GM19324 (cell line): ENCODE data around the gene PRR19.
A peak's percentile ranks its signal among the peaks of the same experiment; 100 is the strongest.
"Not testable (repeated sequence)": the region's sequence is repeated elsewhere in the genome, so short reads cannot be mapped to it uniquely, and the experiment has no call there.

Source experiments
- ATAC-seq: cut with Tn5 transposase; IDR thresholded peaks from one replicate; pipeline ENCODE4 v1.9.1; 2021; ENCODE audit warnings: mild to moderate bottlenecking, moderate library complexity; ENCODE audit not compliant: unreplicated experiment, low FRiP score

Gene PRR19, protein sequence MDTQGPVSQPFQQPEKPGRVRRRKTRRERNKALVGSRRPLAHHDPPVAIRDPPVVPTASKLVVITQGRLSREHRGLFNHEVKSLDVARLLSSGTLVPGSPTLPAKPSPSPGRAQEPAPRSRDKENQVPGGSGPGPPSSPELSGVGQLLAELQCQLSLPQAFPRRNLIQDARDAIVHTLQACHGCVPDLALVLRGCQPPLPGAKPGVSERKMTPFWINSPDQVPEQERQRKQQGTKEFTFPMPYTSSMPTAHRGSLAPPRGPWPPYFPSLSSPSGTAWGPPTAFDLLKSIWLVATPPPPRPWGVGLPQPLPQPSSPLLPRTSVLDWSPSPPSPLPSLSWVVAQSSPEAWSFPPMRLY

DNA sequence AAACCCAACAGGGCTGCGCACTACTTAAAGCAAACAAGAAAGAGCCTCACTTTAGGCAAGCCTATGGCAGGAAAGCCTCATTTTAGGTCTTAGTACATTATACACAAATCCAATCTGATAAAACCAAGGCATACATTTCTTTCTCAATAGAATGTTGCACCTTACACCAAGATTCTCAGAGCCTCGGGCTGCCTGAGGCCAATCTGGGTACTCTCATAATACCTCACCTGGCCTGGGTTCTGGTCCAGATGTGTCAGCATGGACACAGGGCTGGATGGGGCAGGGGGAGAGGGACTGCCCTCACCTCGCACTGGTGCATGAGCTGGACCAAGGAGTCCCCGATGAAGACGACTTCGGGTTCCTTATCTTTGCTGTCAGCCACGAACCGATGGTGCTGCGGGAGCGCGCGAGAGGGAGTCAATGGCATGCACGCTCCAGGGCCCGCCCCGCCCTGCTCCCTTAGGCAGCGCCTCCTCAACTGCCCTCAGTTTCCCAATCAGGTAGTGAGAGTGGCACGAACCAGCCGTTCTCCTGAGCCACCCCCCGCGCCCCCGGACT is at the start of gene PRR19:
Gene PRR19 (plus strand): TSS at position 487 of the 558 bp plus-strand sequence. CDS start 7,453 bp downstream, outside the sequence.
- no peak for ATAC-seq

DNA sequence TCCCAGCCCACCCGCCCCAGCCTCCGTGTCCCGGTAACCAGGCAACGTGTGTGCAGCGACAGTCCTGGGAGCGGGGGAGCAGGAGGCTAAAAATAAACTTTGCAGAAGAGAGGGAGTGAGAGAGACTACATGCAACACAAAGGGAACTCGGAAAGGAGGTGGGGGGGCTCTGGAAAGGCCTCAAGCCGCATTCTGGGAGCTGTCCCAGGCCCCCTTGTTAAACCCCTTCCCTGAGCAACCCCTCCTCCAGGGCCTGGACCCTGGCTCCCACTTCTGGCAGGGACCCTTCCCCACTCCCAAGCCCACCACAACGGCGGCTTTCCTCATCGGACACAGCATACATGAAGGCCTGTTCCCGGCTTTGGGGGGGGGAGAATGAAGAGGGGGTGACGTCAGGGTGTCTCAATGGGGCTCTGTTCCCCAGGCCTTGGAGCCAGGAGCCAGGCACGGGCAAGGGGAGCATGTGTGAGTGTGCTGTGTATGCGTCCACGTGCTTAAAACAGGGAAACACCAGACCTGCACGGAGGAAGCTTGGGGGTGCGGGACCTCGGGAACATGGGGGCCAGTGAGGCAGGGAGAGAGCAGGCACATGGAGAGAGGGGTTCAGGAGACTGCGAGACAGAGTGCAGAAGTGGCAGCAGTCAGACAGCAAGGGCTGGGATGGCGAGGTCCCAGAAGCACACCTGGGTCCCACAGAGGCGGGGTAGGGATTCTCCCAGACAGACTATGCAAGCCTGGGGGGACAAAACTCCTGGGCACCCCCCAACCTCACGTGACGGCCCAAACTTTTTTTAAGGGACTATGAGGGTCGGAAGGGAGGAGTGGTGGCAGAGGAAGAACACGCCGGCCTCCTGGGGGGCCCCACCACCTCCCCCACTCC is 49.3 kb upstream of the PRR19 start:
- ATAC-seq, result no peak

DNA sequence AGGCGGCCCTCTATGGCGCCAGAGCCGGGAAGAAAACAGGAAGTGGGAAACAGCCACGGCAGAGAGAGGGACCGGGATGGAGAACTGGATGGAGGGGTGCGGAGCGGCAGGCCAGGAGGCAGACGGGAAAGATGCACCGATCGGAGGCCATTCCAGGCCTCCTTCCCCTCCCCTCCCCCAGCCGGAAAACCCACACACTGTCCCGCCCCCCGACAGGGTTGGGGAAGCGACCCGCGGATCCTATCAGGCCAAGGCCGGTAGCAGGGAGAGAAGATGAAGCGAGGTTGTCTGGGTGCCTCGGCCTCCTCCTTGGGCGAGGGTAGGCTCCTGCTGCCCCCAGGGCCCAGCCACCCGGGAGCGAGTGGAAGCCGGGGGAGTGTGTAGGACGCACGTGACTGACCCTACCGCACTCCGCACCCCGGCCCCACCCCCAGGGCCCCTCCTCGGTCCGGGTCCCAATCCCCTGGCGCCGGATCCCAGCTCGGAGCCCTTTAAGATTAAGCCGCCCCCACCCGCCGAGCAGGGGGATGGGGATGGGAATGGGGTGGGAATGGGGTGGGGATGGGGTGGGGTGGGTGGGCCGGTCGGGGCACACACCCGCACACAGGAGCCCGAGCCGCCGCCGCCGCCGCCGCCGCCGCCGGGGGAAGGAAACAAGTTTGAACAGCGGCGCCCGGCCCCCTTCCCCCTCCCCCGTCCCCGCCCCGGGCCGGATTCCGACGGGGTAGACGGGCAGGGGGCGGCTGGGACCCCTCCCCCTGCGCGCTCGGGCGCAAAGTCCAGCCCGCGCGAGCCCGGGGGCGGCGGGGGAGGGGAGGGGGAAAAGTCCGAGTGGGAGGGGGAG is 48.5 kb upstream of the PRR19 start:
- ATAC-seq, result peak; percentile 5

DNA sequence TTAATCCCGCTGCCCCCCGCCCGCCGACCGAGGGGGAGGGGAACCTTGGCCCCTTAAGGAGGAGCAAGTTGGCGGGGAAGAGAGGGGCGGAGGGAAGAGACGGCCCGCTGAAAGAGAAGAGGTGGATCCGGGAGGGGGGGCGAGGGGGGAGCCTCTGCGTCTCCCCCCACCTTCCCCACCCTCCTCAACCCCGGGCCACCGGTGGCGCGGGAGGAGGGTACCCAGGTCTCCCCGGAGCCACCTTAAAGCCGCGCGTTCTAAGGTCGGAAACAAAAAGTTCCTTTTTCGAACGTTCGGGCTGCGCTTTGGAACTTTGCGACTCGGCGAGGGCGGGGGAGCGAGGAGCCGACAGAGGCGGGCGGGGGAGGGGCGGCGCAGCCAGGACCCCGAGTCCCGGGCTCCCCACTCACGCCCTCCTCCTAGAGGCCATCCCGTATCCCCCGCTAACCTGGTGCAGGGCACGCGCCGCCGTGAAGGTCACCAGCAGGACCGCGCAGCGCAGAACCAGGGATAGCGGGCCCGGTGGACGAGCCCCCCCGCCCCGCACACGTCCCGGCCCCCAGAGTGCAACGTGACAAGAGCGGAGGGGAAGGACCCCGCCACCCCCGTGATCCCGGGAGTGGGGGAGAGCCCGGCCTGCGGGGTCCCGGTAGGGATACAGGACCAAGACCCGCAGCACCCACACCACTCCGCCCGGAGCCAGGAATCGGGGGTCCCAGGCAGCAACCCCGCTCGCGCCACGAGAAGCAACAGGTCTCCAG is 47.7 kb upstream of the PRR19 start:
- peak; percentile 37 for ATAC-seq

DNA sequence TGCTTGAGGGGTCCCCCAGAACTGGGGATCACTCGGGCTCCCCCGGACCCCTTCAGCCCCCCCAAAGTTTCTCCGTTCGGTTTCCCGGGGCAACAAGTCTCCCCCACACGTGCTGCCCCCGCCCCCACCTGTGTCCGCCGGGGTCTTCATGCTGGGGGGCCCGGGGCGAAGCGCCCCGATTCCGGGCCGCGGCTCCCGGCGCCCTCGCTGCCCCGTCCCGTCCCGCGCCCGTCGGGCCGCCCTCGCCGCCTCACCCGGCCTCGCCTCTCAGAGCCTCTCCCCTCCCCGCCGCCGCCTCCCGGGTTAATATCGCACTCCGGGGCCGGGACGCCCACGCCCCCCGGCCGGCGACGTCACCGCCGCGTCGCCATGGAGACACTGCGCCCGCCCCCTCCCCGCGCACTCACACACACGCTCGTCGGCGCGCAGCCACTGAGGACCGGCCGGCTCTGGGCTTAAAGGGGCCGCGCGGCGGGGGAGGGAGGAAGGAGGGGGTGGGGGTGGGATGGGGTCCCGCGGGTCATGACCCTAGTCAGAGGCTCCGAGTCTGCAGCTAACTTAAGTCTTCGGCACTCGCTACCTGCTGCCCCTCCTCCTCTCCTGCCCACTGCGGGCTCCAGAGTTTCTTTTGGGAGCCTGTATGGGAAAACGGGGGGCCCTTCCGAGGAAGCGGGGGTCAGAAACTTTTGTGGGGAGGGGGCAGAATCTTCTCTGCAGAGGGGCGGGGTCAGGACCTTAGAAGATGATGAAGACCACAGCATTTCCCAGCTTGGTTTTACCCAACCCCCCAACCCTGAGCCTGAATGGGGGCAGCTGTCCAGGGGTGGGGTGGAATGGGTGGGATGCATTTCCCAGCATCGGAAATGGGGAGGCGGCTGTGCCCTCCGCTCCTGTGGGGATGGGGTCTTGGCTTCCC is 46.8 kb upstream of the PRR19 start, which contains the start of gene ERF:
Gene ERF (minus strand): TSS at position 279 of the 916 bp plus-strand sequence. CDS start 129 bp downstream, at position 150.
- peak; percentile 68 for ATAC-seq

DNA sequence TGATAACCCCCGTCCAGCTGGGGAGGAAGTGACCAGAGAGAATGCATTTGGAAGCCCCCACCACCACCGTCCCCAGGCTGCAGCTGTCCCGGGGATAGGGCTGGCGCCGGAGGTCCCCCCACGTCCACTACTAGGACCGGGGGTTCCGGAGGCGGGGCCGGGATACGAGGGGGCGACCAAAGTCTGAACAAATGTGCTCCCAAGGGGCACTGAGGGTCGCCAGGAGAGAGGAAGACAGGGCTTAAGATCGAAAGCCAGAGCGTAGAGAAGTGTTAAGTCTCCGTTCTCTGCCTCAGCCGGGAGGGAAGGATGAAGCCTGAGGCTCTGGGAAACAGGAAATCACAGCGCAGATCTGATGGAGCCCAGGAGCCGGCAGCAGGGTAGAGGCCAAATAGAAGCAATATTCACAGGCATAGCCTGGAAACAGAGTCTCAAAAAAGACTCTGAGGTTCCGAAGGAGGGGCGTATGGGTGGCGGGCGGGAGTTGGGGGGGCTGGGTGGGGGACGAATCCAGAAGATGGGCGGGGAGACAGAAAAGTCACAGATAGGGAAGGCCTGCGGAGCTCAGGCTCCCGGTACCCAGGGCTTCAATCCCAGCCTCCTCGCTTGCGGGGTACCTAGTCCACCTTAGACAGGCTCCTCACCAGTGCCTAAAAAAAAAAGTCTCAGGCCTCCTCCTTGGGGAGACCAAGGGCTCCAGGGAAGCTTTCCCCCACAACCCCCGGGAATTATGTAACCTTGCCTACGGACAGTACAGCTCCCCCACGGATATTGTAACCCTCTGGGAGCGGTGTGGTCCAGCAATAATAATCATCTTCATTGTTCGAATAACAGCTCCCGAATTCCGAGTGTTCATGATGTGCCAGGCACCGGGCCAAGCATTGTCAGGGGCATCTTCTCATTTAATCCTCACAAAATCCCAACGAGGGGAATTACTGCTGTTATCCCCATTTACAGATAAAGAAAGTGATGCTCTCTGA is 45.9 kb upstream of the PRR19 start:
- ATAC-seq, result no peak

DNA sequence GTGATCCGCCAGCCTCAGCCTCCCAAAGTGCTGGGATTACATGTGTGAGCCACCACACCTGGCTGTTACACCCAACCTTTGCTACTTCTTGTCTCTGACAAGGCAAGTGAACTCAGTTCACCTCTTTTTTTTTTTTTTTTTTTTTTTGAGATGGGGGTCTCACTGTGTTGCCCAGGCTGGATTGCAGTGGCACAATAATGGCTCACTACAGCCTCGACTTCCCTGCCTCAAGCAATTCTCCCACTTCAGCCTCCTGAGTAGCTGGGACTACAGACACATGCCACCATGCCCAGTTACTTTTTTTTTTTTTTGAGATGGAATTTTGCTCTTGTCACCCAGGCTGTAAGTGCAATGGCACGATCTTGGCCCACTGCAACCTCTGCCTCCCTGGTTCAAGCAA is 44.1 kb upstream of the PRR19 start:
- not testable (repeated sequence) for ATAC-seq

DNA sequence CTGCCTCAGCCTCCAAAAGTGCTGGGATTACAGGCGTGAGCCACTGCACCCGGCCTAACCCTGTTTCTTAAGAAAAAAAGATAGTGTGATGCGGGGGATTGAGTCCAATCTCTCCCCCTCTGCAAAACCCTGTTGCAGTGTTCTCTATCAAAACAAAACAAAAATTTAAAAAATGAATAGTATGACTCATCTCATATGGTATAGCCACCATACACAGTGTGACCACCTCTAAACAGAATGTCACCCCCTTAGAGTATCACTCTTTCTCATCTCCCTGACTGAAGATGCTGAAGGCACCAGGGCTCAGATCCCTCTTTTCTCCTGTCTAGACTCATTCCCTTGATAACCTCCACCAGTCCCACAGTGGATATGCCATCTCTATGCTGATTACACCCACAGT is 40.2 kb upstream of the PRR19 start:
- ATAC-seq, result no peak

DNA sequence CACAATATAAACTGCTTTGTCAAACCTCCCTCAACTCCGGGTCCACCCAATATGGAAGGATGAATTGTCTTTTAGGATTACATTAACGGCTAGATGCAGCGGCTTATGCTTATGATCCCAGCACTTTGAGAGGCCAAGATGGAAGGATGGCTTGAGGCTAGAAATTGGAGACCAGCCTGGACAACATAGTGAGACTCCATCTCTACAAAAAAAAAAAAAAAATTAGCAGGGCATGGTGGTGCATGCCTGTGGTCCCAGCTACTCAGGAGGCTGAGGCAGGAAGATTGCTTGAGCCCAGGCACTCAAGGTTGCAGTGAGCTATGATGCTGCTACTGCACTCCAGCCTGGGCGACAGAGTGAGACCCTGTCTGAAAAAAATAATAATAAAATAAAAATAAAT is 35.8 kb upstream of the PRR19 start:
- ATAC-seq, result not testable (repeated sequence)

DNA sequence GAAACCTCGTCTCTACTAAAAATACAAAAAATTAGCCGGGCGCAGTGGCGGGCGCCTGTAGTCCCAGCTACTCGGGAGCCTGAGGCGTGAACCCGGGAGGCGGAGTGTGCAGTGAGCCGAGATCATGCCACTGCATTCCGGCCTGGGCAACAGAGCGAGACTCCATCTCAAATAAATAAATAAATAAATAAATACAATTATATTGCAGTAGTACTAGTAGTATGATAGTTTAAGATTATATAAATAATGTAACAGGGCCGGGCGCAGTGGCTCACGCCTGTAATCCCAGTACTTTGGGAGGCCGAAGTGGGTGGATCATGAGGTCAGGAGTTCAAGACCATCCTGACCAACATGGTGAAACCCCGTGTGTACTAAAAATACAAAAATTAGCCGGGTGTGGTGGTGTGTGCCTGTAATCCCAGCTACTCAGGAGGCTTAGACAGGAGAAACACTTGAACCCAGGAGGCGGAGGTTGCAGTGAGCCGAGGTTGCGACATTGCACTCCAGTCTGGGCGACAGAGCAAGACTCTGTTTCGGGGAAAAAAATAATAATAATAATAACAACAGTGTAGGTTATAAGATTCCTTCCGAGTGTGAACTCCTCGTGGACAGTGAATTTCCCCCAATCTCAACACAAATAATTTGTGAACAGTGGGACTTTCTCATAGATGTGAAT is 34.9 kb upstream of the PRR19 start:
- ATAC-seq, result not testable (repeated sequence)

DNA sequence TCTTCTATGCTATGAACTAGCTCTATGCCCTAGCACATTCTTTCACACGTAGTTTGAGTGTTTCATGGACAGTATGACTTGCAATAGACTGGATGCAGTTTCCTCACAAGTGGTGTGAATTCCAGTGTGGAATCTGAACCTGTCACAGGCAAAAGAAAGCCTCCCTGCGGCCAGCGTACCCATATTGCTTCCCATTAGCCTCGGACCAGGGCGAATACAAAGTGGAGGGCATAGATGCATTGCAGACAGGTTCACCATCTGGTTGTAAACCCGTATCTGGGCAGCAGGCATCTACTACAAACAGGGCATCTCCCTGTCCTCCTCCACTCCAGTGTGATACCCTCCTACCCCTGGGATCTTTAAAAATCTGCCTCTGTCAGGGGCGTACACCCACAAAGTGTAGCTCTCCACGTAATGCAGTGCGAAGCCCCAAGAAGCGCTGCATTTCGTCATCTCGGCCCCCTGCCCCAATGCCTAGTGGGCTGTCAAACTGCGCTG is 34.2 kb upstream of the PRR19 start:
- ATAC-seq, result no peak

DNA sequence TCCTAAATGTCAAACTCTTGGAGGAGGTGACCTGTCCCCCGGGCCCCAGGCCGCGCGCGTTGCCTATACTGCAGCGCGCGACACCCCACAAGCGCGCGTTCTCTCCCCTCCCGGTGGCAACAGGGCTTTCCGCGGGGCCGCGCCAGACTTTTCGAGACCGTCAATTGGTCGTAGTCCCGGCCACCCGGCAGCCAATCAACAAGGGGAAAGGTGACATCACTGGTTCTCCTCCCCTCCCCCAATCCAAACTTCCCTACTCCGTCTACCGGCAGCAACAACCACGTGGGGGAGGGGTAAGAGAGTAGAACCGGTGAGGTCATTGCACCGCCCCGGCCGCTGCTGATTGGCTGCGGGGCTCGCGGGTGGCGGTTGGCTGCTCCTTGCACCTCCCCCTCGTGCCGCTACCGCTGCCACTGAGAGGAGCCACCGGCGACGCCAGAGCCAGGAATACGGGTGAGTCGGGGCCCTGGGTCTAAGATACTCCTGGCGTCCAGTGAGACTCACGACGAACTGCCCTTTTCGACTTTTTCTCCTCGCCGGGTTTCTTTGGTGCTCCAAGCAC is 33.7 kb upstream of the PRR19 start:
- peak; percentile 68 for ATAC-seq

DNA sequence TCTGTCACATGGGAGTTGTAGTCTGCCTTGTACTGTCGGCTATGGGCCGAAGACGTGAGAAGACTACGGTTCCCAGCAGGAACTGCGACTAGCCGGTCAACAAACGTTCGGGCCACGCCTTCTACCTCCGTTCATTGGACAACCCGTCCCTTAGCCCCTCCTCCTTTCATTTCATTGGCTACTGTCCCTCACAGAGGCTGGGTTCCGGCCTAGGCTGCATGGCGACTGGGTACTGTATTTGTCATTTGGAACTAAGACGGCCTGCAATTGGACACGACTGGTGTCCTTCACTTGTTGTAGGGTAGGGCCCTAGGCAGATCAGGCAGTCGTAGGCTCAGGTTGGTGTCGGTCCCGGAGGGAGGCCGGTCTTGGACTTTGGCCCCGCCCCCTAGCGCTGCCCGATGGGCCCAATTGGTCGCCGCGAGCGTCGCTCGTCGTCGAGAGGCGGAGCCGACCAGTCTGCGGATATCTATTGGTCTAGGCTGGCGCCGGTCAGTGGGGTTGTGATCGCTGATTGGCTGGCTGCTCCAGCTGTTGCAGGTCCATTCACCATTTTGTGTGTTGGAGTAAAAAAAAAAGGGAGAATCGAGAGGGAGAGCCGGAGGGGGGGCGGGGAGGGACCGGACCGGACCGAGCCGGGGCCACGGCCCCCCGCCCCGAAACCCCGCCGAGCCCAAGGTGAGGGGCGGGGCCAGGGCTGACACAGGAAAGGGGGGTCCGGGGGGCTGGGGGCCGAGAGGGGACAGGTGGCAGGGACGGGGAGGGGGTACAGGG is 33.0 kb upstream of the PRR19 start, which contains the start of gene CIC:
Gene CIC (plus strand): TSS at position 549 of the 774 bp plus-strand sequence. CDS start 2,532 bp downstream, outside the sequence.
- ATAC-seq, result peak; percentile 83

DNA sequence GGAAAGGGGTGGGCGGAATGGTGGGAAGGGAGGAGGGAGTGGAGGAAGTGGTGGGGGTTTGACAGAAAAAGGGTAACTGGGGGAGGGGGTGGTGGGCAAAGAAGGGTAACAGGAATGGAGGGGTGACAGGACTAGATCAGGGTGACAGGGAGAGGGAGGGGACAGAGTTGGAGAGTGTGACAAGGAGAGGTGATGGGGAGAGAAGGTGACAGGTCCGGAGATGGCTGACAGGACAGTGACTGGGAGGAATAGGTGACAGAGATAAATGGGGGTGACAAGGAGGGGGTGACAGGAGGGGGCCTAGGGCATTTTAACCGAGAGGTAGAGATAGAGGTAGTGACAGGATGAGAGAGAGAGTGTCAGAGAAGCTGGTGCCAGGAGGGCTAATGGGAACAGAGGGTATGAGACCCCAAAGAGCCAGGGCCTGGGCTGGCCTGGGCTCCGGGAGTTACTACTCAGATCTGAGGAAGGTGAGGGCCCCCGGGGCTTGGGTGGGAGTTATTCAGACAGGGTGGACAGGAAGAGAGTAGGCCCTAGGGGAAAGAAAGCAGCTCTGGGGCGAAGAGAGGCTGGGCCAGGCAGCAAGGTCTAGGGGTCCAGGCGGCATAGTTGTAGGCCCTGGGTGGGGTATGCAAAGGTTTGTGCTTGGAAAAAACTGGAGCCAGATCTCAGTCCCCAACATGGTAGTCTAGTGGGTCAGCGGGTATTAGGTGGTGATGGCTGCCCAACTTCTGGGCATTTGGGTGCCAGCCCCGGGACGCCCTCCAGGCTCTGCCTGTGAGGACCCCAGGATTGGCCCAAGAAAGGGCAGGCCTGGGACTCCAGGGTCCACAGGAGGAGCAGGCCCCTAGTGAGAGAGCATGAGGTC is 32.2 kb upstream of the PRR19 start:
- no peak for ATAC-seq
